Common myeloid progenitor, CD34-positive (primary cell): ENCODE results near the gene GSX2.

Experiments used
- CTCF ChIA-PET: fragments of 350-600 bp; sonication (Branson Sonifier 250); formaldehyde crosslinking; loops from one replicate; lab custom pipeline; 2021; ENCODE audit warnings: antibody characterized with exemption; lab: Charles Lee
- POLR2A ChIA-PET: fragments of 350-600 bp; sonication (Branson Sonifier 250); formaldehyde crosslinking; loops from one replicate; lab custom pipeline; 2021; ENCODE audit warnings: antibody characterized with exemption; lab: Charles Lee
- DNase-seq, 3 donors: peaks; one replicate each; pipeline versions ENCODE4 v3.0.0 to v3.0.0-alpha.2; 2013
- H3K27ac ChIP-seq, 2 experiments: 1 replicate in 1 of 2; 2 replicates in 1 of 2; pipeline ENCODE4 v1.7.0; 2013; ENCODE audit warnings: inconsistent platforms in 2 of 2, low read length in 2 of 2, mild to moderate bottlenecking in 2 of 2, low read depth in 1 of 2, moderate library complexity in 1 of 2; ENCODE audit not compliant: severe bottlenecking in 2 of 2, insufficient read depth in 1 of 2, poor library complexity in 1 of 2
- H3K27me3 ChIP-seq, 5 experiments: replicated peaks in 2 of 5; 1 replicate in 3 of 5; 2 replicates in 2 of 5; pipeline versions ENCODE4 v1.6.1 to v1.7.0; 2013; ENCODE audit warnings: low read length in 4 of 5, mild to moderate bottlenecking in 2 of 5, moderate library complexity in 2 of 5, inconsistent platforms in 1 of 5; ENCODE audit not compliant: insufficient read depth in 5 of 5, control insufficient read depth in 4 of 5
- H3K36me3 ChIP-seq, 4 experiments: 1 replicate in 2 of 4; 2 replicates in 2 of 4; pipeline versions ENCODE4 v1.6.1 to v1.7.0; 2013; ENCODE audit warnings: low read length in 3 of 4, control low read depth in 1 of 4, mild to moderate bottlenecking in 1 of 4; ENCODE audit not compliant: control insufficient read depth in 4 of 4, insufficient read depth in 4 of 4
- H3K4me1 ChIP-seq, 4 experiments: 1 replicate in 3 of 4; 2 replicates in 1 of 4; pipeline versions ENCODE4 v1.6.1 to v1.7.1; 2013; ENCODE audit warnings: low read length in 3 of 4, mild to moderate bottlenecking in 3 of 4, control low read depth in 1 of 4, inconsistent platforms in 1 of 4, moderate library complexity in 1 of 4; ENCODE audit not compliant: control insufficient read depth in 4 of 4, insufficient read depth in 4 of 4; ENCODE audit errors: control extremely low read depth in 1 of 4
- H3K4me3 ChIP-seq, 7 experiments: 1 replicate in 4 of 7; 2 replicates in 3 of 7; pipeline versions ENCODE4 v1.5.1 to v1.7.0; 2013; ENCODE audit warnings: mild to moderate bottlenecking in 7 of 7, low read length in 6 of 7, moderate library complexity in 6 of 7, inconsistent platforms in 2 of 7, low read depth in 2 of 7, control low read depth in 1 of 7; ENCODE audit not compliant: insufficient read depth in 4 of 7, control insufficient read depth in 1 of 7; ENCODE audit errors: extremely low read depth in 1 of 7
- H3K9me3 ChIP-seq, 5 experiments: 1 replicate in 4 of 5; 2 replicates in 1 of 5; pipeline versions ENCODE4 v1.6.1 to v1.7.1; 2013; ENCODE audit warnings: low read length in 4 of 5, mild to moderate bottlenecking in 2 of 5, inconsistent platforms in 1 of 5, low read depth in 1 of 5, moderate library complexity in 1 of 5; ENCODE audit not compliant: control insufficient read depth in 4 of 5, insufficient read depth in 2 of 5; ENCODE audit errors: control extremely low read depth in 1 of 5
- WGBS: methylation state at CpG from one replicate; pipeline ENCODE4 v1.1.5; 2013; ENCODE audit not compliant: insufficient coverage; 5-methylcytosine and 5-hydroxymethylcytosine counted together

GSX2 gene

DNA sequence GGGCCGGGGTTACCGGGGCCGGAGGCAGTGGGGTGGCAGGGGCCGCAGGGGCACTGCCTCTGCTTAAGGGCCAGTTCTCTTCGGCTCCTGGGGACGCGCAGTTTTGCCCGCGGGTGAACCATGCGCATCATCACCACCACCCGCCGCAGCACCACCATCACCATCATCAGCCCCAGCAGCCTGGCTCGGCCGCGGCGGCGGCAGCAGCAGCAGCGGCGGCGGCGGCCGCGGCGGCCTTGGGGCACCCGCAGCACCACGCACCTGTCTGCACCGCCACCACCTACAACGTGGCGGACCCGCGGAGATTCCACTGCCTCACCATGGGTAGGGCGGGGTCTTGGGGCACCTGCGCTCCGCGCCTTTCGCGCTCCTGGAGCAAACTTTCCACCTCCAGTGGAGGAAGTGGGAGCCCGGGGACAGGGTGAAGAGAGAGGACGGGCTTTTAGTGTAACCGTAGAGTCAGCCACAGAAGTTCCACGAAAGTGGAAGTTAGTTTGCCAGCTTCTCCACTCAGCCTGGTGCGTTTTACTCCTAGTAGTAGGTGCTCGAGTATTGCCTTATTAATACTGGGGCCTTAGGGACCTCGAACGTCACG lies 729 bp downstream of the GSX2 start:
- DNase-seq = peak in 1 of 3 donors; percentile 56
- POLR2A ChIA-PET = no interaction called here
- no peak overlapping the region for H3K27ac ChIP-seq
- no peaks in the 10 kb centered on the region for H3K36me3 ChIP-seq
- no peaks in the 10 kb centered on the region for H3K9me3 ChIP-seq
- CTCF ChIA-PET = no interaction called here
- peaks cover 37 to 100% (median 71%) of the 10 kb centered on the region in 5 experiments for H3K27me3 ChIP-seq
- peaks cover 0 to 37% (median 33%) of the 10 kb centered on the region in 4 experiments for H3K4me1 ChIP-seq
- 1% methylated on average over 27 of the region's 46 CpGs for WGBS
- H3K4me3 ChIP-seq = peak overlapping the region in 4 of 7 experiments; percentile 8 to 65 (median 38)

DNA sequence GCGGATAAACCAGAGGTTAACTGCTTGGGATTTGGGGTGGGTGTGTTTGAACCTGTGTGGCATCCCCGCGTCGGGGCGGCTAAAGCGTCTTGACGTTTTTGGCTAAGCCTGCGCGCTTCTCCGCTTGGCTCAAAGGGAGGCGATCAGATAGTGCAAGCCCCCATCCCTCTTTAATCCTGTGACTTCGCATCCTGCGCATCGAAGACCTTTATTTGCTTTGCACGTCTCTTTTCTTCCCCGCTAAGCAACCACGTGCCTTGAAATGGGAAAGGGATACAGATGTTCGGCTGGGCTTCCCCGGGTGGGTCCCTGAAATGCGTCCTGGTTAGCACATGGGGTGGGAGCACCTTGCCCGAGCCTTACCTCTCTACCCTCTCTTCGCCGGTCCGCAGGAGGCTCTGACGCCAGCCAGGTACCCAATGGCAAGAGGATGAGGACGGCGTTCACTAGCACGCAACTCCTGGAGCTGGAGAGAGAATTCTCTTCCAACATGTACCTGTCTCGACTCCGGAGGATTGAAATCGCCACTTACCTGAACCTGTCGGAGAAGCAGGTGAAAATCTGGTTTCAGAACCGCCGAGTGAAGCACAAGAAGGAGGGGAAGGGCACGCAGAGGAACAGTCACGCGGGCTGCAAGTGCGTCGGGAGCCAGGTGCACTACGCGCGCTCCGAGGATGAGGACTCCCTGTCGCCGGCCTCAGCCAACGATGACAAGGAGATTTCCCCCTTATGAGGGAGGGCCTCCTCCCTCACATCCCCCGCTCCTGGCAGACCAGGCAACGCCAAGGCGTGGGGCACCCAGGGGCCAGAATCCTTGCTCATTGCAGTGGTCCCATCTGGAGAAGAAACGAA lies 1.5 kb downstream of the GSX2 start:
- Histone ChIP-seq H3K27me3 (peaks cover 40 to 100% (median 69%) of the 10 kb centered on the region in 5 experiments), H3K9me3 (no peaks in the 10 kb centered on the region), H3K36me3 (no peaks in the 10 kb centered on the region), H3K4me3 (peak overlapping the region in 2 of 7 experiments; percentile 37 to 65), H3K4me1 (peaks cover 0 to 37% (median 33%) of the 10 kb centered on the region in 4 experiments), H3K27ac (no peak overlapping the region)
- ChIA-PET CTCF (no interaction called here), POLR2A (no interaction called here)
- WGBS = 5% methylated on average over 31 of the region's 50 CpGs
- DNase-seq = no peak

- Histone ChIP-seq H3K27me3 (peaks cover 46 to 100% (median 74%) of the 10 kb centered on the region in 5 experiments), H3K36me3 (no peaks in the 10 kb centered on the region), H3K9me3 (no peaks in the 10 kb centered on the region), H3K4me1 (peaks cover 0 to 37% (median 33%) of the 10 kb centered on the region in 4 experiments), H3K4me3 (no peak overlapping the region), H3K27ac (no peak overlapping the region)
- WGBS = 30% methylated on average over 3 of the region's 6 CpGs
- ChIA-PET CTCF (interaction anchor here (0.7 to 2.7 kb wide), 4 partner anchors 117 to 175 kb away, joined by 3 to 11 read pairs (median 4); no protein-coding TSS in a partner anchor), POLR2A (no interaction called here)
- peak in 2 of 3 donors; percentile 44 to 49 for DNase-seq
Observed at GRCh38 chr4:54102531-54103106, 2.7 kb downstream of the GSX2 start.

DNA sequence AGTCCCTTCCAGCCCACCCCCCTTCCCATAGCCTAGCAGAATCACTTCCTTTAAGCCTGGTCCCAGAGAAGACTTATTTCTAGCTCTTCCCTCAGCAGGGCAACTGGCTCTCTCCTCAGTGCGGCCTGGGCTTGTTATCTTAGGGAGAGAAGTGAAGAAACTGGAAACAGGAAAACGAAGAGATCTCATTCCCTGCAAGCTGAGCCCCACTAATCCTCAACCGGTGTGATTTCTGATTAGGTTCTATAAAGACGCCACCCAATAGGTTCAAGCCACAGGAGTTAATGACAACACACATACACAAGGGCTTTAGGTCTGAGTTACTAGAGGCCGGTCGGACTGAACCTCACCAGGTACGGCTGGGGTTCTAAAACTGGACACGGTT lies 3.2 kb downstream of the GSX2 start:
- no peaks in the 10 kb centered on the region for H3K9me3 ChIP-seq
- whole genome bisulfite sequencing = 5% methylated on average over 4 of the region's 8 CpGs
- H3K4me3 ChIP-seq = no peak overlapping the region
- DNase-seq = no peak
- peaks cover 0 to 39% (median 33%) of the 10 kb centered on the region in 4 experiments for H3K4me1 ChIP-seq
- ChIA-PET POLR2A (no interaction called here), CTCF (interaction anchor here (0.7 to 2.7 kb wide), 4 partner anchors 117 to 175 kb away, joined by 3 to 11 read pairs (median 4); no protein-coding TSS in a partner anchor)
- no peaks in the 10 kb centered on the region for H3K36me3 ChIP-seq
- peaks cover 47 to 100% (median 76%) of the 10 kb centered on the region in 5 experiments for H3K27me3 ChIP-seq
- no peak overlapping the region for H3K27ac ChIP-seq

GRCh38 chr4:54104907-54105306 lies 4.9 kb downstream of the GSX2 start:
- ChIA-PET CTCF (interaction anchor here (1.0 to 2.7 kb wide), 4 partner anchors 11 to 196 kb away, joined by 3 to 11 read pairs (median 3); no protein-coding TSS in a partner anchor), POLR2A (no interaction called here)
- 23% methylated on average over 1 of the region's 1 CpG for WGBS
- H3K9me3 ChIP-seq = no peaks in the 10 kb centered on the region
- DNase-seq = peak in 2 of 3 donors; percentile 51 to 63
- no peak overlapping the region for H3K4me3 ChIP-seq
- H3K27me3 ChIP-seq = peaks cover 44 to 100% (median 76%) of the 10 kb centered on the region in 5 experiments
- H3K36me3 ChIP-seq = no peaks in the 10 kb centered on the region
- H3K27ac ChIP-seq = no peak overlapping the region
- peaks cover 4 to 46% (median 32%) of the 10 kb centered on the region in 4 experiments for H3K4me1 ChIP-seq

DNA sequence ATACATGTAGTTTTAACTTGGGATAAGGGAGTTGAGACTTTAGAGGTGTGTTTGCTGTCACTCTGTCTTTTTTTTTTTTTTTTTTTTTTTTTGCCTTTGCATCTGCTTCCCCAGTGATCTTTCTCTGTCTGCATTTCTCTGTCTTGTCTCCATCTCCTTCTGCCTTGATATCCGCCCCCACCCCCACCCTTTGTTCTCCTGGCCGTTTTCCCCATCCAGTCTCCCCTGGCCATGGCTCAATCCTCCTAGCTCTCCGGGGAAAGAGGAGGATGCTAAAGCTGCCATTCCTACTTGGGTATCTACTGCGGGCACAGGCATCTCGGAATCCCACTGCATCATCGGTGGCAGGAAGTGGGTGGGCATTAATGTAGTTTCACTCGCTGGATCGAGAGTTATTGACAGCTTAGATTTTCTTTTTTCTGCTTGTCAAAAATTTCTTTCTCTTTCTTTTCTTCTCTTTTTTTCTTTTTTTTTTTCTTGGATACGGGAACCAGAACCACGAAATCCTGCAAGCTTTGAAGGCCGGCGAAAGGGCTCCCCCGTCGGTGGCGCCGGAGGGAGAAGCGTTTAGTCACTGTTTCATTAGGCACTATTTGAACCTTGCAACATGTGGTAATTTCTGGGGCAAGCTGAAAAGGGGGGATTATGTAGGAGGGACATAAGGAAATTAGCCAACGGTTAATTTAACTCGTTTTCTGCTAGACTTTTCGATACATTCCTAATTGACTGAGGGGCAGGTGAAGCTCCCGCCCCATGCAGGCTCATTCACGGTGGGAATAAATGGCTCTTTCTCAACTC lies 8.2 kb downstream of the GSX2 start:
- Histone ChIP-seq H3K27me3 (peaks cover 46 to 98% (median 73%) of the 10 kb centered on the region in 5 experiments), H3K4me1 (peaks cover 4 to 27% (median 17%) of the 10 kb centered on the region in 4 experiments), H3K27ac (no peak overlapping the region), H3K36me3 (no peaks in the 10 kb centered on the region), H3K4me3 (no peak overlapping the region), H3K9me3 (no peaks in the 10 kb centered on the region)
- WGBS = 9% methylated on average over 14 of the region's 22 CpGs
- peak in 1 of 3 donors; percentile 43 for DNase-seq
- ChIA-PET POLR2A (interaction anchor here (0.7 kb wide), 1 partner anchor 10 kb away, joined by 3 read pairs; no protein-coding TSS in a partner anchor), CTCF (interaction anchor here (0.8 to 1.3 kb wide), 4 partner anchors 15 to 112 kb away, joined by 3 to 5 read pairs (median 3); no protein-coding TSS in a partner anchor)
